Dermis microvascular lymphatic vessel endothelial cell (primary cell): ENCODE results near the gene RIMS1. TPM values are rescaled to one million over a fixed set of nuclear protein-coding genes. Genes with fewer than 3 reads are reported as not detected.

ENCODE experiments used
- DNase-seq, 2 donors: peaks; one replicate each; pipeline versions ENCODE4 v3.0.0 to v3.0.0-alpha.2; 2010; ENCODE audit warnings: low read depth in 2 of 2
- total RNA-seq: library from RNA; depleted of rRNA; stranded (reverse); fragments of >200 nt; gene quantifications from 2 replicates; pipeline ENCODE4 v1.2.1, GENCODE V29; 2014

The RIMS1 gene
- total RNA-seq, 1 donor from 2014 or later, result 34.4 TPM

- DNase-seq, result no peak
These were observed 197.6 kb downstream of the RIMS1 start for GRCh38 chr6:72083976-72084375.

GRCh38 chr6:72084992-72085569, 198.7 kb downstream of the RIMS1 start:
- DNase-seq, result peak; percentile 15 to 18

GRCh38 chr6:72094506-72094905, 208.2 kb downstream of the RIMS1 start:
- no peak for DNase-seq

- no peak for DNase-seq
These were observed 216.2 kb downstream of the RIMS1 start for GRCh38 chr6:72102561-72102960.

- DNase-seq, result no peak
These were observed 225.3 kb downstream of the RIMS1 start for GRCh38 chr6:72111611-72112010.

- DNase-seq, result no peak
These were observed 244.0 kb downstream of the RIMS1 start for GRCh38 chr6:72130327-72130726.

GRCh38 chr6:72132427-72132826, 246.1 kb downstream of the RIMS1 start:
- DNase-seq, result no peak

- DNase-seq, result no peak
These were observed 246.5 kb downstream of the RIMS1 start for GRCh38 chr6:72132851-72133250.

- no peak for DNase-seq
These were observed 247.0 kb downstream of the RIMS1 start for GRCh38 chr6:72133324-72133723.

GRCh38 chr6:72140795-72141194, 254.4 kb downstream of the RIMS1 start:
- DNase-seq, result no peak

- DNase-seq, result no peak
These were observed 263.4 kb downstream of the RIMS1 start for GRCh38 chr6:72149715-72150114.

GRCh38 chr6:72151742-72152141, 265.4 kb downstream of the RIMS1 start:
- DNase-seq, result no peak

- DNase-seq, result no peak
These were observed 289.6 kb downstream of the RIMS1 start for GRCh38 chr6:72175916-72176315.

- peak in 1 of 2 donors; percentile 31 for DNase-seq
These were observed 296.2 kb downstream of the RIMS1 start for GRCh38 chr6:72182337-72183246.

GRCh38 chr6:72203983-72204382, 317.6 kb downstream of the RIMS1 start:
- DNase-seq, result no peak

GRCh38 chr6:72205500-72205899, 319.1 kb downstream of the RIMS1 start:
- no peak for DNase-seq

GRCh38 chr6:72206606-72207005, 320.3 kb downstream of the RIMS1 start:
- no peak for DNase-seq

- DNase-seq, result no peak
These were observed 326.3 kb downstream of the RIMS1 start for GRCh38 chr6:72212686-72213085.

GRCh38 chr6:72213654-72214053, 327.3 kb downstream of the RIMS1 start:
- no peak for DNase-seq

GRCh38 chr6:72216222-72217068, 330.1 kb downstream of the RIMS1 start:
- no peak for DNase-seq

GRCh38 chr6:72217626-72218025, 331.3 kb downstream of the RIMS1 start:
- no peak for DNase-seq

GRCh38 chr6:72218125-72218524, 331.8 kb downstream of the RIMS1 start:
- DNase-seq, result peak; percentile 2 to 17
